GM21619 (cell line): Measurements from ENCODE around the gene EOGT.

Experiments
- ATAC-seq: cut with Tn5 transposase; IDR thresholded peaks from one replicate; pipeline ENCODE4 v1.9.1; 2021; ENCODE audit not compliant: unreplicated experiment

Gene EOGT

DNA sequence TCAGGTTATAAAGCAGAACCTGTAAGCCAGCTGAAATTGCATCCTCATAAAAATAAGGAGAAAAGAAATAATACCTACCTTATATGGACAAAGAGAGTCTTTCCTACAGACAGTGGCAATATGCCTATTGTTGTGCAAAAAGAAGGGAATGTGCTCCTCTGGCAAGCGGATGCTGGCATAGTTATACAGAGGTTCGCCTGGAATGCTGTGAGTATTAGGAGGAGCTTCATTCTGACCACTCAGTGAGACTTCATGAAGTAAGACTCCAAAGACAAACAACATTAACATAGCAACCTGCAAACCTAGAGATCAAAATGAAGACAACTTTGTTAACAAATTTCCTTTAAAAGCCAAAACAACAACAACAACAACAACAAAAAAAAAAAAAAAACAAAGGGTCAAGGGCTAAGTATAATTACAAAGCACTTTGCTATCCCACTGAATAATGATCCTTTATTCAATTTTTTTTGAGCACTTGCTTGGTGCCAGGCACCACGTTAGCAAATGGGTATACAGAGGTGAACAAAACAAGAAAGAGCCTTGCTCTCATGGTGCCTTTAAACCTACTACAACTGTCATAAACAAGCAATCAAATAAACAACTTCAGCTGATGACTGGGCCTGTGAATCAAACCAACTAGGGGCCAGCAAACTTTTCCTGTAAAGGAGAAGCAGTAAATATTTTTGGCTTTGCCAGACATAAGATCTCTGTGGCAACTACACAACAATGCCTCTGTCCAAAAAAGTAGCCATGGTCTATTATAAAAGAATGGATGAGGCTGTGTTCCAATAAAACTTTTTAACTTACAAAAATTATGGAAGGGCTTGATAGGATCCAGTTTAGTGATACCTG, 3.7 kb downstream of the EOGT start:
- ATAC-seq: no peak

DNA sequence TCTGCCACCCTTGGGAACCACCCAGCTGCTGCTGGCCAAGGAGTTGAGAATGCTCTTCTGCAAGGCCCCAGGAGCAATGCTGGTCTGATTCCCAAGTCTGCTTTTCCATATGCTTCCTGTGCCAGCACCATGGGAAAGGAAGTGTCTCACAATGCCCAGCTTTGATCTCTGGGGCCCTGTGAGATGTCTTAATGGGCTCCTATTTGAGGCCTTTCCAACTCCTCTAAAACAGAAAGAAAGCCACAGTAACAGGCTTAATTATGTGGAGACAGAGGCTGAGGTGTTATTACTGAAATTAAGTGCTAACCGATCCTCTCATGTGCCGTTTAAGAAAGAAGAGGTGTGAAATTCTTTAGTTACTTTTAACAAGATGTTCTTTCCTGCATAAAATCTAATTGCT, 4.5 kb downstream of the EOGT start:
- ATAC-seq: no peak

DNA sequence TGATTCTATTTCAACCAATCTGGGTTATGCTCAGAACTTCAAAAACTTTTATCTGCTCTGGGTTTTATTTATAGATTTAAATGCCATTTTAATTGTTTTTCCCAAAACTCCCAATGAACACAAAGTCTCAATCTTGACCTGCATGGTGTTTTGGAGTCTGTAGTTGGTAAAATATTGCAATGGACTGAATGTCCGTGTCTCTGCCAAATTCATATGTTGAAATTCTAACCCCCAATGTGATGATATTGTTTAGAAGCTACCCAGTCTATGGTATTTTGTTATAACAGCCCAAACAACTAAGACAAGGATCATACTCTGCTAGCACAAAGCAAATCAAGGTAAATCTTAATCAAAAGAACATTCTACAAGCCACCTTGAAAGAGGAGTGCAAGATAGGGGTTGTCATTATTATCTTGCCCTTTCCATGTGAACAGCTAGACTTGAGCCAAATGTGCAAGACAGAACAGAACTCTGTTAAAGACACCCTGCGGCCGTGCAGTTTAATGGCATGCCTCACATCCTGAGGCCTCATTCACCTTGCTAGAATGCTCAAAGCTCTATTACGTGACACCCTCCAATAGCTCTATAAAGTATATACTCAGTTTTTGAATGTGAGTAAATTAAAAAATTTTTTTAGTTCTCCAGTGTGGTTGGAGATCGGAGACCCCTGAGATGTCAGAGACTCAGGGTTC, 7.5 kb downstream of the EOGT start:
- ATAC-seq: no peak

DNA sequence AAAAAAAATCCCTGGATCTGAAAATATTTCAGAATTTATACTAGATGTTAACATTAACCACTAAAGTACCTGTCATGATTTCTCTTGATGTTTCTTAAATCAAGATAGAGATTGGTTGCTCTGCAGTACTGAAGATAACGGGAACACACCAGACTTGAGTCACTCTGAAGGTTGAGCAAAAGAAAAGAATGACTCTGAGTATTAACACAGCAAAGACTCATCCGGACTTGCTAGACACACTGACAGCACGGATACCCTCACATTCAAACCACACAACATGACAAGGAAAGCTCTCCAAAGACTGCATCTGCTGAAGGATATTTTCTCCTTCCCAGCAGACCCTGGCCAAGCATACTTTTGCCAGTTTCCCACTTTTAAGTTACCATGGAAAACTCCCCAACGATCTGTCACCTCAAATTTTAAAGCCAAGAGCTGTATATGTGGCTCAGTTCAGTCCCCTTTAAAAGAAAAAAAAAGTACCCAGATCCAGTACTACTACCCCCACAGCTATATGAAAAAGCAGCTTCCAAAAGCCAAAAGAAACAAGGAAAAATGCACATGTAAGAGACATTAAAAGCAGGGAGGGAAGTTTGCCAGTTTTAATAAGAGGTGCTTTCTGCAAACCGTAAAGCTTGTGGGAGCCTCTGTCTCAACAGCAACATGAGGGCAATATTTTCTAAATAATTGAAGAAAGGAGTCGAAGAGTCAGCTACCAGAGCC, 8.3 kb downstream of the EOGT start:
- ATAC-seq: no peak

DNA sequence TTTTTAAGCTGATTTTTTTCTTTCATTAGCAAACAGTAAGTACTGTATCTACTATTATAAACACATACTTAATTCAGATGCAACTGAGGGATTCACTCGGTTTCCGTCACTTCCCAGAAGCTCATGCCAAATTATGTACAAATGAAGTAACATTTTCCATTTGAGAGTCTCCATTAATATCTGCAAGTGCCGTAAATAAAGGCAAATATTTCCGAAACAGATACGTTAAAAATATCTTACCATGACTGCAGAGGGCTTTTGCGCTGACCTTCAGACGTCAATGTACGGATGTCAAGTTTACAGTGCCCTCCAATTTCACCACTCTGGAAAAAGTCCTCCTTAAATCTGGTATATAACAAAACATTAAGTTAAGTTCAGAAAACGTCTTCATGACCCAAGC, 9.3 kb downstream of the EOGT start:
- no peak for ATAC-seq

DNA sequence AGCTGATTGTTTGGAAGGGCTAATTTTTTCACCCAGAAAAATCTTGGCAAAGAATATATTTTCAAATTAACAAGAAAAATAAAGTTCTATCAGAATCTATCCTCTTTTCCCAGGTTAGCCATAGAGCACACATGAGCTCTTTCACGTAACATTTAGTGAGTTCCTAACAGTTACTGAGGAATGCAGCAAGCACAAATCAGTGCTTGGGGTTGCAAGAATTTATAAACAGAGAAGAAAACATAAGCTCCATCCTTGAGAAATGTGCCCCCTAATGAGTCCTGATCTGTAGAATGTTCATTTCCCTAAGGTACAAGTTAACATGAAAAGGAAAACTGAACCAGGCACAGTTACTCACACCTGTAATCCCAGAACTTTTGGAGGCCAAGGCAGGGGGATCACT, 13.9 kb downstream of the EOGT start:
- ATAC-seq: no peak

DNA sequence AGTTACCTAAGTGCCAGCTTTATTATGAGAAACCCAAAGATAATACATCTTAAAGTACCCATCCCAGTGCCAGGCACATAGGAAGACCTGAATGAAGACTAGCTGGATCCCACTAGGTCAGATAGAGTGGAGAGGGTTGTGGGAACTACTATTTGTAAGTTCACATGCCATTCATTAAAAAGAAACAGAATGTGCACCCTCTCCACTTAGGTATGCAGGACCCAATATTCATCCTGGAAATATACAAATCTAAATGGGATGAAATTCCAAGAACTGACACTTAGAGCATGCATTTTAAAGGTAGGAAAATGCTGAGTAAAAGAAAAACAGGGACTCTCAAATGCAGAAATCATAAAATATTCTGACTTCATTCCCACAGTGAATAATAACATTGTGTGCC, 14.3 kb downstream of the EOGT start:
- ATAC-seq: no peak

DNA sequence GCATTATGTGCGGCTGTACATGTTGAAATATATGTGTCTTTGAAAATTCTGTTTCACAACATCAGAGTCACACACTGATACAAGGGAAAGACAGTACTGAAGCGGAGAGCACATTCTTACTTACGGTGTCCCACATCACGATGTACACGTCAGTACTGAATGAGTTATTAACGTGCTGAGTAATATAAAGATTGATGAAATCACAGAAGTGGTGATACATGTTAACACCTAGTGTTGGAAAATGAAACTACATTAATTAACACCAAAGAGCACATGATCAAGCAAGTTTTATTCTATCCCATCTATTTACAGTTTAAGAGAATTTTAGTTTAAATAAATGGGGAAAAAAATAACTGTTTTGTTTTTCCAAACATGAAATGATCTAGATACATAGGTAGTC, 15.6 kb downstream of the EOGT start:
- no peak for ATAC-seq

DNA sequence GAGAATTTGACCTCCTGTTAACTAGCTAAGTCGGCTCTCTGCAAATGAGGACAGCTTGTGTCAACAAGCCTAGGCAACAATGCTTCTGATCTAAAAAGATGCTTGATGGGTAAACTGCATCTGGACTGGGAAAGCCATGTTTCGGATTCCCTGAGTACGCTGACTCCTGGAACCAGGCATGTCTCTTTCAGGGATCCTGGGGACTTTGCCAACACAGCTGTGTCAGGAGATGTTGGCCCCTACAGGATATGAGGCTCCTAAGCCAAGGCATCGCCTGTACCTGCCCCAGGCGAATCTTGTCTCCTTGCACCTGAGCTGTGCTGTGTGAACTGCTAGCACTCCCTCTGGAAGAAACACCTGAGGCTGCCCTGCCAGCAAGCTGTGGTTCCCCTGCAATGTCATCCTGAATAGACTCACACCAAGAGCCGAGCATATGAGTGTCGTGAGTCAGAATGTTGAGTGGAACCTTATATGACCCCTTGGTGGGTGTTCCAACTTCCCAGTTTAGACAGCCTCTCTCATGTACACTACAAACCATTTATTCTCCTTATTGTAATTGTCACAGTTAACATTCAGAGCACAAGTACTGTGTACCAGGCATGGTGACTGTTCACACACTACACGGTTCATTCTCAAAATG, 17.0 kb downstream of the EOGT start:
- no peak for ATAC-seq

DNA sequence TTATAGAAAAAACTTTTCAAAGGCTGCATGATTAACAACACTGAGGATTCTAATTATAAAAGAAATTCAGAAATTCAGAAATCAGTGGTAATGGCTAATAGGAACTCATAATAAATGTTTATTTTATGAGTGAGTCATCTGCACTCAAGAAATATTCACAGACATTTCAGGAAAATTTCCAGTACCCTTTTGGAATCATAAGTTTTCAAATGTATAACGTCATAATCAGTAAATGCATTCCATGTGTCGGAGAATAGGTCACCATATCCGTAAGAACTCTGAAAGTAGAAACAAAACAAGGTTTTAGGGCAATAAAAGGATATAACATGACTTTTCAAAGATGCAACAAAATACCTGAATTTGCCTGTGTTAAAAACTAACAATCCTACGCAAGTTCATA, 24.7 kb downstream of the EOGT start:
- no peak for ATAC-seq

DNA sequence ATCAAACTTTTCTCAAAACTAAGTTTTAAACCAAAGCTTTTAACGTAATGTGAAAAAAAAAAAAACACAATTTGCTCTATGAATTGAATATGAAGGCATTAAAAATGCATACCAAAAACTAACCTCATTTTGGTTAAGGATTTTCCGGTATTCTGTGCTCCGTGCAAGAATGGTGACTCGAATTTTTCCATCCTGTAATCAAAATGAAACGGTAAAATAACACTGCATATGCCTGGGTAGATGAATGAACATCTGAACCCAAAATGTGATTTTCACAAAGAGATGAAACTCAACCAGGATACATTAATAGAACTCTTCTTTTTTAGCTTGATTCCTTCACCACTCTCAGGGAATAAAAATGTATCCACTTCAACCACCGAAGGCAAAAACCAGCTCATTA, 26.2 kb downstream of the EOGT start:
- ATAC-seq: no peak

DNA sequence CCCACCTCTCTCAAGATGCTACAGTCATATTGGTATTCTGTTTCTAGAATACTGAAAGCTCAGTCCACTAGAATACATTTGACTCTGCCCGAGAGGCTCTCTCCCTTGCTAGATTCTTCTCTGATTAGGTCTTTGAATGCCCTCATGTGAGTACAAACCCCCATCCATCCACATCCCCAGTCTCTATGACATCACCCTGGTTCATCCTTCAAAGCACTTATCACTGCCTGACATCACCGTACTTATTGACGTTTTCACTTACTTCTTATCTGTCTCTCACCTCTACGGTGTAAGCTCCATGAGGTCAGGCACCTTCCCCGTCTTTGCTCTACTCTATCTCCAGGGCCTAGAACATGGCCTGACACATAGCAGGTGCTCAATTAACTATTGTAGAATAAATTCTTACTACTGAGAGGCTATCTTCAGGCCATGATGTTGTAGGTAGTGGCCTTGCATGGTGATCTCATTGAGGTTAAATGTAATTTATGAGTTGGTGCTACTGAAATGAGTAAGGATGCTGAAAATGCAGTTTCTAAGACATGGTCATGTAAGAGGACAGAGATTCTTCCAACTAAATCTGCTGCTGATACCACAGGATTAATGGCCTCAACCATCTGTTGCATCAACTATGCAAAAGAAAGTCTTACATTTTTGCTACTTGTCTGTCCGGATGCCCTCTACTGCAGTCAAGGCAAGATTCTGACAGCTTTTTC, 26.8 kb downstream of the EOGT start:
- ATAC-seq: no peak

DNA sequence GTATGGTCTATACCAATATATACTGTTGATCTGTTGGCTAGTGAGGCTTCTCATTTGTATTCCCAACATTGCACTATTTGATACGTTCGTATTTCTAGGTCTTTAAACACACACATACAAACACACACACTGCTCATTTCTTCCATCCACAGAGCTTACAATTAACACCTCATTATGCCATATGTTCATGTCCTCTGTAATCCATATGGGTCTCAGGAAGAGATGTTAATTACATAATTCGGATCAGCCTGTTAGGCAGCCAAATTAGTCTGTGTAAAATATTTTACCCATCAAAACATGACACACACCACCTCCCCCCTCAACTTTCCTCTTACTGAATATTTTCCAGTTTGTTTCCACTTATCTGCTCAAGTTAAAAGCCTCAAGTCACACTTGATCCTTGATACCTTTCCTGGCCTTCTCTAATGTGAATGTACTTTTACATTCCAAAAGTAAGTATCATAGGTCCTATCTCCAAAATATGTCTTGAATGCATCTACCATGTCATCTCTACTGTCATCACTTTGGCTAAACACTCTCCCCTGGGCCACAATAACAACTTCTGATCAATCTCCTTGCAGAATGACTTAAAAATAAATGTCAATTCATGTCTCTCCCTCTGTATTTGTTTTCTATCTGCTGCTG, 28.2 kb downstream of the EOGT start:
- ATAC-seq: no peak

DNA sequence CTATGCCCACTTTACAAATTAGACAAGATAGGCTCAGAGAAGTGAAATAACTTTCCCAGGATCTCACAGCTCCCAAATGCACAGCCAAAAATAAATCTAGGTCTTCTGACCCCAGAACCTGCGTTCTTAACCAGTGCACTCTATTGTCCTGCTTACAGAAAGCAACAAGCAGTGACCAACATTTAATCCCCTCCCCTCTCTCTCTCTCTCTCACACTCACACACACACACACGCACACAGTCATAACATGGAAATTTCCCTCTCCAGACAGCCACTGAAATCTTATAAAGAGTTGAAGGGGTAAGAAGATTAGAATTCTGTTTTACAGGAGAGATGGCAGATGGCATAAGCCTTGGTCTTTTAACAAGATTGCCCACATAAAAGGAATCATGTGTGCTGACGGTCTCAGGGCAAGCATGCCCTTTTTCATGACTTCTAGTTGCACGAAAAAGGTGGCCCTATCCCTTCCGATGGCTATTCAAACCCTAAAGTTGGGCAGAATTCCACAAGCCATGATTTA, 29.4 kb downstream of the EOGT start:
- no peak for ATAC-seq

DNA sequence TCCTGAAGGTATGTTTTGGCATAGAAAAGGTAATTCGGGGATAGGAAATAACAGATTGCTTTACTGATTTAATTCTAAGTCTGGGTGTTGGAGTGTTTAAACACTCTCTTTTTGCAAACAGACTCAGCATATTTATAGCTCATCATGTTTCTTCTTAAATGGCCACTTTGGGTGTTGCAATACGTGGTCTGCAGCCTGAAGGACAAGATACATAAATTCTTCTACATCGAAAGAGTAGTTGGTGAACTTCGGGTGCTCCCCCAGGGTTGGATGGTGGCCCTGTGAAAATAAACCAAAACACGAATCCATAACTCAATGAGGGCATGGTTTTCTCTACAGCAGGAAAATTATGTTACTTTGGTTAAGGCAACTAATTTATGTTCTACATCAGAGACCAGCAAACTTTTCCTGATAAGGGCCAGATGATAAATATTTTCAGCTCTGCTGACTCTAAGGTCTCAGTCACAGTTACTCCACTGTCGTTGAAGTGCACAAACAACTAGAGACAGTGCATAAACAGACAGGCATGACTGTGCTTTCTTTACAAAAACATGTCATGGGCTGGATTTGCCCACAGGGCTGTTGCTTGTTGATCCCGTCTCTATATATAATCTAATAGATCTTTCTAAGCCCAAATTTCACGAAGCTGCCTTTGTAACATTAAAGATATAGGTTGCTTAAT, 35.9 kb downstream of the EOGT start:
- ATAC-seq: no peak

DNA sequence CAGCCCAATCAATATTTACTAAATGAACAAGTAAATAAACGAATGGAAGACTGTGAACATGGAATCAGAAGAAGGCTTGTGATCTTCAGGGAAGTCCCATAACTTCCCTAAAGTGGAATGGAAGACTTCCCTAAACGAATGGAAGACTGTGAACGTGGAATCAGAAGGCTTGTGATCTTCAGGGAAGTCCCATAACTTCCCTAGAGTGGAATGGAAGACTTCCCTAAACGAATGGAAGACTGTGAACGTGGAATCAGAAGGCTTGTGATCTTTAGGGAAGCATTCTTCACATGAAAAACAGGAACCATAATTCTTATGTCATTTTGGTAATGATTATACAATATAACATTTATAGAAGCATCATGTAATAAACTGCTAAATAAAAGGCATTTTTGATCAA, 38.8 kb downstream of the EOGT start:
- no peak for ATAC-seq

DNA sequence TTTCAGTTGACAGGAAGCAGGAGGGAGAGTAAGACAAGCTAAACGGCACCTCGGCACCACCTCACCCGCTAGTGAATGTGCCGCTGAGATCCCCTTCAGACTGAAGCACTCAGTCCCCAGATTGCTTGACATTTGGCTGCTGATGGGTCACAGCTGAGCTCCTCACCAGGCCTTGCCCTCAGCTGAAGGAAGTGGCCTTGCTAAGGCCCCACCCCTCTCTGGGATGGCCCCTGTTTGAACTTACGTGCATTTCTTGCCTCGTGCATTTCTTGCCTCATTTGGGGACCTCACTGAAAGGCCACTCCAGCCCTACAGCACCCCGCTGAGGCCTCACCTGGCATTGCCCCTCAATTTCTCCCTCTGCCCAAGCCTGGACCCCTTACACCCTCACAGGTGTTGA, 39.8 kb downstream of the EOGT start:
- ATAC-seq: no peak

DNA sequence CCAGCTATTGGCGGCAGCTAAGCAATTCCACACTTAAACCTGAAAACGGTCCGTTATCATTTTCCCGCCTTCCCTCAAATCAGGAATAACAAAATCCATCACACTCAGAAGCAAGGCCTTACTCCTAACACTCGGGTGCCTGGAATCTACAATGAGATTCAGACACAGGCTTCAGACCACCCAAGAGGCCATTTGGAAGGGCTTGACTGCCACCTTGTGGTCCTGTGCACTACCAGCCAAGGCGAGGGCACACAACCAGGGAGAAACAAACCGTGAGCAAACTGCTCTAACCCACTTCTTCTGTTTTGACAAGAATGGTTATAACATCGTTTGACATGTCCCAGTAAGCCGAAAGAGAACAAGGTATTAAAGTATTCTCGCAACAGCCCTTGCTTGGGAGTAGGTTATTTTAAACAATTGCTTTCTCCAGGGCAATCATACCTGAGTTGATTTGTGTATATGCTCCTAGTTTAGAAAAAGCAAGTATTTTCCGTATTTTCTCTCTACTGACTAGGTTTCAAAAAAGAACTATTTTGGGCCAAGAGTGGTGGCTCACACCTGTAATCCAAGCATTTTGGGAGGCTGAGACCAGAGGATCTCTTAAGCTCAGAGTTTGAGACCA, 41.0 kb downstream of the EOGT start:
- peak; percentile 81 for ATAC-seq

DNA sequence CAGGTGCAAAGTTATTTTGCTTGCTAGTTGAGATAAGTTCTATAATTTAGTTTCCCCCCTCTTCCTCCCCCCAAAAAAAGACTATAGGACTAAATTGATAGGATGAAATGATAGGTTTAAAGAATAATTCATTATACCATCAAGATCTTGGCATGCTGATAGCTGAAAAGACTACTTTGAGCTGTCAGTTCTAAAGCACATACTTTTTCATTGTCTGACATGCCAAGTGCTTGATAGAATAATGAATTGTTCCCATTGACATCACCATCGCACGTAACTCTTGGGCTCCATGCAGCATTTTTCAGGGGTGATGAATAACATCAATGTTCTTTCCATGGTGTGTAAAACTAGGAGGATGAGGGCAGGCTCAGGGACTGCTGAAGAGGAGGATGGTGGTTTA, 48.8 kb downstream of the EOGT start:
- ATAC-seq: no peak
